Mesodermal cell (in vitro differentiated cells): ENCODE measurements around the gene TFF2.

Experiments
- H3K27ac ChIP-seq: 2 replicates; pipeline ENCODE4 v1.7.0; 2013; ENCODE audit warnings: mild to moderate bottlenecking, low read depth, low read length, moderate library complexity; ENCODE audit not compliant: severe bottlenecking
- H3K36me3 ChIP-seq: 2 replicates; pipeline ENCODE4 v1.7.1; 2013; ENCODE audit warnings: mild to moderate bottlenecking, low read length, moderate library complexity; ENCODE audit not compliant: control insufficient read depth, insufficient read depth
- H3K4me1 ChIP-seq: one replicate; pipeline ENCODE4 v1.7.1; 2013; ENCODE audit warnings: mild to moderate bottlenecking, low read length; ENCODE audit not compliant: insufficient read depth, control insufficient read depth, poor library complexity, severe bottlenecking
- H3K4me3 ChIP-seq: 2 replicates; pipeline ENCODE4 v1.7.0; 2013; ENCODE audit warnings: low read length, control low read depth, mild to moderate bottlenecking; ENCODE audit not compliant: insufficient read depth, poor library complexity, severe bottlenecking; ENCODE audit errors: extremely low read depth
- H3K9me3 ChIP-seq: 2 replicates; pipeline ENCODE4 v1.7.1; 2013; ENCODE audit warnings: mild to moderate bottlenecking, low read length, moderate library complexity; ENCODE audit not compliant: control insufficient read depth
- WGBS, 2 experiments: methylation state at CpG; one replicate each; pipeline ENCODE4 v1.1.5; 2013; ENCODE audit warnings: missing lambda C conversion rate in 2 of 2; ENCODE audit not compliant: insufficient coverage in 2 of 2; 5-methylcytosine and 5-hydroxymethylcytosine counted together

Gene TFF2

DNA sequence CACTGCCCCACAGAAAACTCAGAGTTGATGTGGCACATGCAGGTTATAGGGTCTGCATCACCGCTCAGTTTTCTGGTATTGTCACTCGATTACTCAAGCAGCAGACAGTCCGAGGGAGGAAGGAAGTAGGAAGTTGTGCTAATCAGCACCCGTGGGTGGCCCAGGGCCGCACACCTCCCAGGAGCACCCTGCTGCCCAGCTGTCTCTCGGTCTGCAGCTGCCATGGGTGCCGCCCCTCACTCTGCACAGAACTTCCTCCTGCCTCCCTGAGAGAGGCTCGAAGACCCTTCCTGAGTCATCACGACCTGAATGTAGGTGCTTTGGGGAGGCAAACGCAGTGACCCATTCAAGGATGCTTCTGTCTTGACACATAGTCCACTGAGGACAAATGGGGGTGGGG, 31.4 kb downstream of the TFF2 start:
- 87 to 93% methylated on average over 6 to 9 of the region's 10 CpGs for WGBS, 2 experiments
- H3K9me3 ChIP-seq, result no peaks in the 10 kb centered on the region
- no peak overlapping the region for H3K27ac ChIP-seq
- H3K36me3 ChIP-seq, result no peaks in the 10 kb centered on the region
- H3K4me3 ChIP-seq, result no peak overlapping the region
- no peaks in the 10 kb centered on the region for H3K4me1 ChIP-seq

- Histone ChIP-seq H3K9me3 (no peaks in the 10 kb centered on the region), H3K36me3 (no peaks in the 10 kb centered on the region), H3K4me3 (no peak overlapping the region), H3K27ac (no peak overlapping the region), H3K4me1 (no peaks in the 10 kb centered on the region)
- WGBS, 2 experiments, result 90 to 91% methylated on average over 15 to 16 of the region's 20 CpGs
Measured at GRCh38 chr21:42317826-42318746, 32.7 kb downstream of the TFF2 start.

GRCh38 chr21:42317341-42317741, 33.5 kb downstream of the TFF2 start:
- H3K4me1 ChIP-seq, result no peaks in the 10 kb centered on the region
- H3K4me3 ChIP-seq, result no peak overlapping the region
- no peak overlapping the region for H3K27ac ChIP-seq
- no peaks in the 10 kb centered on the region for H3K36me3 ChIP-seq
- H3K9me3 ChIP-seq, result no peaks in the 10 kb centered on the region
- WGBS, 2 experiments, result 69 to 72% methylated on average over 7 to 8 of the region's 8 CpGs

DNA sequence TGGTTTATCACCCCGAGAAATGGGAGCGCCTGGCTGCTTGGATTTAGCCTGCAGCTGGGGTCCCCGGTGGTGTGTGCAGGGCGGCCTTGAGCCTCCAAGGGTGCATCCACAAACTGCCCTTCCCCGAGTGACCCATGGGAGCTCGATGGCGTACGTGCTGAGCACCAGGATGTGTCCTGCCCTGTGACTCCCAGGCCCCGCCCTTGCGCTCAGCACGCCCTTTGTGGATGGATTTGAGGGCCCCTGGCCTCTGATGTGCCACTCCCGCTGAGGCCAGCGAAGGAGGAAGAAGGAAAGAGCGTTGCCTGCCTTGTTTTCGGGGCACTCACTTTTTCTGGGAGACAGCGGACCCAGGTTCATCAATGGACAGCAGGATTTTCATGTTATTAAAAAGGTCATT, 33.9 kb downstream of the TFF2 start:
- H3K4me1 ChIP-seq, result no peaks in the 10 kb centered on the region
- WGBS, 2 experiments, result 89 to 91% methylated on average over 10 to 16 of the region's 16 CpGs
- no peak overlapping the region for H3K4me3 ChIP-seq
- H3K36me3 ChIP-seq, result no peaks in the 10 kb centered on the region
- H3K9me3 ChIP-seq, result no peaks in the 10 kb centered on the region
- H3K27ac ChIP-seq, result no peak overlapping the region

GRCh38 chr21:42315296-42315891, 35.4 kb downstream of the TFF2 start, which contains the start of gene TFF3:
Gene TFF3, minus strand, starts transcription at chr21:42315409. Its CDS starts 35 bp downstream, at chr21:42315374.
- Histone ChIP-seq H3K27ac (no peak within 1 kb of the TSS), H3K9me3 (no peaks in the 10 kb centered on the region), H3K4me1 (no peaks in the 10 kb centered on the region), H3K36me3 (no peaks in the 10 kb centered on the region), H3K4me3 (no peak within 1 kb of the TSS)
- 91 to 95% methylated on average over 8 to 12 of the region's 15 CpGs for WGBS, 2 experiments

DNA sequence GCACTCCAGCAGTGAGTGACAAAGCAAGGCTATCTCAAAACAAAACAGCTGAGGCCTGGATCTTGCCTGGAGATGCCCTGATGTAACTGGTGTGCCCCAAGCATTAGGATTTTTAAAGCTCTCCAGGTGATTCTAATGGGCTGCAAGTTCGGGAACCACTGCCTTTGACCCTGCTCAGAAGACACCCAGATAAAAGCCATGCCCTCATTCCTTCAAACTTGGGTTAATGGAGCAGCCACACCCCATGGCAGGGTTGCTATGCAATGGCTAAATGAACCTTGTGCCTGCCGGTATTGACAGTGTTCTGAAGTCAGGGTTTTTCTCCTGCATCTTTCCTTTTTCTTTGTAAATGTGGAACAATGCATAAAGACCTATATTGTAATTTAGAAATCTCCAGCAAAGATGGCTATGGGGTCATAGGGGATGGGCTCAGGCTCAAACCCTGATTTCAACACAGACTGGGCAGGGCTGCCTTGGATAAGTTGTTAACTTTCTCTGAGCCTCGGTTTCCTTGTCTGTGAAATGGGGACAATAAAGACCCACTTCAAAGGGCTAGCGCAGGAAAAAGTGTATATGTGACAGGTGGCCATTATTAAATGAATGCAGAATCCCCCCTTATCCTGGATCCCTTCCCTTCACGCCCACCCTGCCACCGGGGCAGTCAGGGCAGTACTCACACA, 36.0 kb downstream of the TFF2 start:
- H3K9me3 ChIP-seq, result no peaks in the 10 kb centered on the region
- H3K27ac ChIP-seq, result no peak overlapping the region
- H3K36me3 ChIP-seq, result no peaks in the 10 kb centered on the region
- H3K4me1 ChIP-seq, result no peaks in the 10 kb centered on the region
- H3K4me3 ChIP-seq, result no peak overlapping the region
- 84 to 97% methylated on average over 3 to 5 of the region's 6 CpGs for WGBS, 2 experiments

DNA sequence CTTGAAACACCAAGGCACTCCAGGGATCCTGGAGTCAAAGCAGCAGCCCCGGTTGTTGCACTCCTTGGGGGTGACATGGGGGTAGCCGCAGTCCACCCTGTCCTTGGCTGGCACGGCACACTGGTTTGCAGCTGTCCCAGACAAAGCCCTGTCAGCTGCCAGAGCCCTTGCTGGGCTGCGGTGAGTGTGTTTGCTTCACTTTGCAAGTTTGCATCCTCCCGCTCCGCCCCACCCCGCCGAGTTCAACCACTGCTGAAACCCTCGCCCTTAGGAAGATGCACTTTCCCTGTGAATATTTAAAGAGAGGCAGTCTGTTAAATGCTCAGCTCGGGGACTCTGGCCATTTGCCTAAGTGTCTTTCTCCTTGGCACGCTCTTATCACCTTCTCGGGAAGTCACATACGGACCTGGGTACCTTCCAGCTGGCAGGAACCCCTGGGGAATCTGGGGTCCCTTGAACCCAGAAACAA, 37.3 kb downstream of the TFF2 start:
- H3K36me3 ChIP-seq, result no peaks in the 10 kb centered on the region
- H3K9me3 ChIP-seq, result no peaks in the 10 kb centered on the region
- H3K4me1 ChIP-seq, result peaks cover 2% of the 10 kb centered on the region
- no peak overlapping the region for H3K4me3 ChIP-seq
- H3K27ac ChIP-seq, result no peak overlapping the region
- 26 to 29% methylated on average over 11 of the region's 13 CpGs for WGBS, 2 experiments

GRCh38 chr21:42312626-42313104, 38.1 kb downstream of the TFF2 start:
- Histone ChIP-seq H3K36me3 (no peaks in the 10 kb centered on the region), H3K27ac (no peak overlapping the region)

DNA sequence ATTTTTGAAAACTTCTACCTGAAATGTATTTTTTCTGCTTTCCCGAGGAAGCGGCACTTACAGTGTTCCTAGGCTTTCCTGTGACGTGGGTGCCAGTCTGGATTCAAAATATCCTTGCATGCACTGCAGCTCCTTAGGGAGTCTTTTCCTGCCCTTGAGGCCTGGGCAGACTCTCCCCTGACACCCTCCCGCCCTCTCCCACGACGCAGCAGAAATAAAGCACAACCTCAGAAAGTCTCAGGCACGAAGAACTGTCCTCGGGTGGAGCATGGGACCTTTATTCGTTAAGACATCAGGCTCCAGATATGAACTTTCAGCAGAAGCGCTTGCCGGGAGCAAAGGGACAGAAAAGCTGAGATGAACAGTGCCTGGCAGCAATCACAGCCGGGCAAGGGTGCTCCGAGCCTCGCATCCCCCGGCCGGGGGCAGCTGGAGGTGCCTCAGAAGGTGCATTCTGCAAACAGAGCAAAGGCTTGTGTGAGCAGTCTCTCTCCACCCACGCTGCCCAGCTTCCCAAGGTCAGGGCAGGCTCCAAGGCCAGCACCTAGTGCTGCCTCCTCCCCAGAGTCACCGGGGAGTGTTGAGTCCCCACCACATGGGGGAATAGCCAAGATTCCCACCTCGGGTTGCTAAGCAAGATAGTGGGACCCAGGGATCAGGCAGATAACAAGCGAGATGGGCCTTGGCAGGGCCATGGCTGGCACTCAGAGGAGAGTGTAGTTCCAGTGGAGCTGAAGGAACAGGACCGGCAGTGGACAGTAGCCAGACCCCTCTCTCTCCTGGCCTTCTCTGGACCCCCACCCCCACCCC, 38.8 kb downstream of the TFF2 start:
- Histone ChIP-seq H3K36me3 (no peaks in the 10 kb centered on the region), H3K9me3 (no peaks in the 10 kb centered on the region), H3K27ac (no peak overlapping the region), H3K4me3 (no peak overlapping the region), H3K4me1 (peaks cover 2% of the 10 kb centered on the region)
- 80 to 84% methylated on average over 18 to 20 of the region's 21 CpGs for WGBS, 2 experiments

More at GRCh38 chr21:42312626-42313104, 38.1 kb downstream of the TFF2 start:
- H3K4me1 ChIP-seq, result peaks cover 2% of the 10 kb centered on the region
- 84 to 91% methylated on average over 14 to 16 of the region's 16 CpGs for WGBS, 2 experiments
- H3K4me3 ChIP-seq, result no peak overlapping the region
- no peaks in the 10 kb centered on the region for H3K9me3 ChIP-seq

- no peak overlapping the region for H3K4me3 ChIP-seq
- no peaks in the 10 kb centered on the region for H3K36me3 ChIP-seq
- WGBS, 2 experiments, result 93 to 94% methylated on average over 14 of the region's 14 CpGs
- H3K4me1 ChIP-seq, result peaks cover 2% of the 10 kb centered on the region
- H3K9me3 ChIP-seq, result no peaks in the 10 kb centered on the region
- no peak overlapping the region for H3K27ac ChIP-seq
Measured at GRCh38 chr21:42311160-42311559, 39.6 kb downstream of the TFF2 start.
